ENCODE data around the gene NOSIP. TPM values are rescaled to one million over a fixed set of nuclear protein-coding genes. Genes with fewer than 3 reads are reported as not detected.

NOSIP gene
- total RNA-seq, 1 experiment from 2014 or later, result 66.1 TPM

GRCh38 chr19:49573009-49573408 lies 7.3 kb downstream of the NOSIP start:
- no TSS peak for BruUV-seq (replicated peaks)
- TF ChIP-seq REST (IDR thresholded peaks at IDR 0.05; ENCODE audit: insufficient read depth in 1 of 2, low read depth in 2 of 2, low read length in 1 of 2) (no peak), POLR2AphosphoS5 (IDR thresholded peaks at IDR 0.05; ENCODE audit: low read depth, low read length) (no peak), SIN3A (IDR thresholded peaks at IDR 0.05; ENCODE audit: borderline replicate concordance, insufficient read depth, low read depth, low read length) (no peak), CTCF (IDR thresholded peaks at IDR 0.05) (no peak), TCF7L2 (IDR thresholded peaks at IDR 0.05; ENCODE audit: low read depth, low read length) (no peak)
- no peaks in the 10 kb centered on the region for H3K36me3 ChIP-seq (ENCODE audit: control insufficient read depth, insufficient read depth, low read length)
- peaks cover 7% of the 10 kb centered on the region for H3K4me1 ChIP-seq (ENCODE audit: control insufficient read depth, insufficient read depth, low read length)
- CTCF ChIA-PET, result interaction anchor here (0.7 kb wide), 1 partner anchor 46 kb away, joined by 14 read pairs; no protein-coding TSS in a partner anchor
- ATAC-seq, result no peak
- no peaks in the 10 kb centered on the region for H3K27me3 ChIP-seq (ENCODE audit: control insufficient read depth, insufficient read depth, low read length)
- H3K27ac ChIP-seq (ENCODE audit: low read length), result no peak overlapping the region
- no peaks in the 10 kb centered on the region for H3K9me3 ChIP-seq (ENCODE audit: control insufficient read depth, insufficient read depth, low read depth, low read length)
- POLR2A ChIA-PET, result no interaction called here
- no peak for DNase-seq (ENCODE audit: low read depth, low spot score)
- intact Hi-C loops (cut with micrococcal nuclease; ENCODE audit: unreplicated experiment) (no loop called here), in situ Hi-C loops (cut with HindIII; ENCODE audit: low pct_unique_long_range_greater_than_20kb, low sequenced_read_pairs) (no loop called here)
- no peak overlapping the region for H3K4me3 ChIP-seq (ENCODE audit: low read depth in 2 of 2, low read length in 2 of 2)

- Histone ChIP-seq H3K4me1 (ENCODE audit: control insufficient read depth, insufficient read depth, low read length) (peaks cover 7% of the 10 kb centered on the region), H3K27ac (ENCODE audit: low read length) (no peak overlapping the region), H3K9me3 (ENCODE audit: control insufficient read depth, insufficient read depth, low read depth, low read length) (no peaks in the 10 kb centered on the region), H3K27me3 (ENCODE audit: control insufficient read depth, insufficient read depth, low read length) (no peaks in the 10 kb centered on the region), H3K4me3 (ENCODE audit: low read depth in 2 of 2, low read length in 2 of 2) (no peak overlapping the region), H3K36me3 (ENCODE audit: control insufficient read depth, insufficient read depth, low read length) (no peaks in the 10 kb centered on the region)
- BruUV-seq (replicated peaks), result no TSS peak
- in situ Hi-C loops (cut with HindIII; ENCODE audit: low pct_unique_long_range_greater_than_20kb, low sequenced_read_pairs) (no loop called here), intact Hi-C loops (cut with micrococcal nuclease; ENCODE audit: unreplicated experiment) (no loop called here)
- ChIA-PET POLR2A (no interaction called here), CTCF (interaction anchor here (0.5 to 1.8 kb wide), 5 partner anchors 24 to 69 kb away, joined by 3 to 7 read pairs (median 6); no protein-coding TSS in a partner anchor)
- DNase-seq (ENCODE audit: low read depth, low spot score) (no peak), ATAC-seq (peak; percentile 66)
- TF ChIP-seq REST (IDR thresholded peaks at IDR 0.05; ENCODE audit: insufficient read depth in 1 of 2, low read depth in 2 of 2, low read length in 1 of 2), result no peak
These were observed 9.2 kb downstream of the NOSIP start for GRCh38 chr19:49570997-49571676.
